H9 (cell line): ENCODE measurements around the gene SCUBE1. TPM values are rescaled to one million over a fixed set of nuclear protein-coding genes. Genes with fewer than 3 reads are reported as not detected.

ENCODE experiments used
- DNase-seq: peaks from one replicate; pipeline ENCODE4 v3.0.0-alpha.2; 2017
- H2AFZ ChIP-seq: one replicate; pipeline ENCODE4 v1.6.1; 2013; ENCODE audit warnings: mild to moderate bottlenecking, low read length, control low read depth, moderate library complexity
- H2AK5ac ChIP-seq: 2 replicates; pipeline ENCODE4 v1.6.1; 2013; ENCODE audit warnings: low read length, control low read depth, mixed read lengths; ENCODE audit not compliant: insufficient read length
- H2BK120ac ChIP-seq: one replicate; pipeline ENCODE4 v1.6.1; 2013; ENCODE audit warnings: low read depth, mild to moderate bottlenecking, low read length, control low read depth, inconsistent platforms; ENCODE audit not compliant: poor library complexity, severe bottlenecking
- H2BK12ac ChIP-seq: 2 replicates; pipeline ENCODE4 v1.6.1; 2013; ENCODE audit warnings: low read length, control low read depth, mixed read lengths, low read depth; ENCODE audit not compliant: insufficient read length
- H2BK15ac ChIP-seq: 2 replicates; pipeline ENCODE4 v1.6.1; 2013; ENCODE audit warnings: low read depth, low read length, control low read depth
- H2BK20ac ChIP-seq: one replicate; pipeline ENCODE4 v1.6.1; 2013; ENCODE audit warnings: low read depth, mild to moderate bottlenecking, low read length, control low read depth, inconsistent platforms; ENCODE audit not compliant: poor library complexity, severe bottlenecking
- H2BK5ac ChIP-seq: 2 replicates; pipeline ENCODE4 v1.6.1; 2013; ENCODE audit warnings: low read length, control low read depth, mixed read lengths; ENCODE audit not compliant: insufficient read length
- H3K14ac ChIP-seq: 2 replicates; pipeline ENCODE4 v1.6.1; 2013; ENCODE audit warnings: low read length, control low read depth; ENCODE audit not compliant: insufficient read depth
- H3K18ac ChIP-seq: 2 replicates; pipeline ENCODE4 v1.6.1; 2013; ENCODE audit warnings: low read depth, mild to moderate bottlenecking, mixed read lengths, low read length, control low read depth; ENCODE audit not compliant: insufficient read length
- H3K23ac ChIP-seq: 2 replicates; pipeline ENCODE4 v1.6.1; 2013; ENCODE audit warnings: low read length, control low read depth, mixed read lengths, low read depth; ENCODE audit not compliant: insufficient read length
- H3K23me2 ChIP-seq: 2 replicates; pipeline ENCODE4 v1.6.1; 2013; ENCODE audit warnings: low read depth, mild to moderate bottlenecking, mixed read lengths, low read length, control low read depth; ENCODE audit not compliant: insufficient read length, poor library complexity, severe bottlenecking
- H3K27ac ChIP-seq: 2 replicates; pipeline ENCODE4 v1.5.1; 2013; ENCODE audit warnings: low read length, control low read depth, mixed read lengths, low read depth; ENCODE audit not compliant: insufficient read length
- H3K27me3 ChIP-seq: 2 replicates; pipeline ENCODE4 v1.6.1; 2013; ENCODE audit warnings: low read length, control low read depth, inconsistent platforms; ENCODE audit not compliant: insufficient read depth
- H3K4ac ChIP-seq: 2 replicates; pipeline ENCODE4 v1.6.1; 2013; ENCODE audit warnings: low read depth, mild to moderate bottlenecking, control low read depth, inconsistent platforms, low read length, moderate library complexity
- H3K4me1 ChIP-seq: 2 replicates; pipeline ENCODE4 v1.6.1; 2013; ENCODE audit warnings: low read length, control low read depth, inconsistent platforms; ENCODE audit not compliant: insufficient read depth
- H3K4me2 ChIP-seq: 2 replicates; pipeline ENCODE4 v1.6.1; 2013; ENCODE audit warnings: low read length, control low read depth, mixed read lengths; ENCODE audit not compliant: insufficient read length, insufficient read depth
- H3K56ac ChIP-seq: 2 replicates; pipeline ENCODE4 v1.6.1; 2013; ENCODE audit warnings: low read depth, mild to moderate bottlenecking, mixed read lengths, low read length, control low read depth; ENCODE audit not compliant: insufficient read length
- H3K79me1 ChIP-seq: 2 replicates; pipeline ENCODE4 v1.6.1; 2013; ENCODE audit warnings: low read depth, mild to moderate bottlenecking, moderate library complexity, low read length, control low read depth, inconsistent platforms; ENCODE audit not compliant: insufficient read depth, poor library complexity, severe bottlenecking
- H3K79me2 ChIP-seq: 2 replicates; pipeline ENCODE4 v1.6.1; 2013; ENCODE audit warnings: low read length, control low read depth, inconsistent platforms; ENCODE audit not compliant: insufficient read depth
- H3K9ac ChIP-seq: 2 replicates; pipeline ENCODE4 v1.6.1; 2013; ENCODE audit warnings: low read length, control low read depth, mixed read lengths; ENCODE audit not compliant: insufficient read length; ENCODE audit errors: extremely low read depth
- H3K9me3 ChIP-seq: one replicate; pipeline ENCODE4 v1.6.1; 2013; ENCODE audit warnings: low read depth, low read length, inconsistent platforms; ENCODE audit not compliant: control insufficient read depth
- H3T11ph ChIP-seq: one replicate; pipeline ENCODE4 v1.6.1; 2013; ENCODE audit warnings: mild to moderate bottlenecking, low read length, control low read depth, inconsistent platforms
- H4K20me1 ChIP-seq: one replicate; pipeline ENCODE4 v1.6.1; 2013; ENCODE audit not compliant: control insufficient read depth, insufficient read length, insufficient read depth
- H4K5ac ChIP-seq: 2 replicates; pipeline ENCODE4 v1.6.1; 2013; ENCODE audit warnings: low read depth, mild to moderate bottlenecking, mixed read lengths, low read length, control low read depth; ENCODE audit not compliant: insufficient read length
- H4K8ac ChIP-seq: replicated peaks from 2 replicates; pipeline ENCODE4 v1.6.1; 2013; ENCODE audit warnings: low read length, control low read depth, mixed read lengths, low read depth; ENCODE audit not compliant: insufficient read length
- H4K91ac ChIP-seq: 2 replicates; pipeline ENCODE4 v1.6.1; 2013; ENCODE audit warnings: low read depth, mild to moderate bottlenecking, moderate library complexity, mixed read lengths, low read length, control low read depth; ENCODE audit not compliant: insufficient read length
- H3K27ac Mint-ChIP-seq, 3 experiments: 2 replicates in 2 of 3; 3 replicates in 1 of 3; pipeline ENCODE4 v1.8.0; 2020 to 2021; ENCODE audit warnings: mixed read lengths in 3 of 3, mild to moderate bottlenecking in 1 of 3, moderate library complexity in 1 of 3
- H3K27me3 Mint-ChIP-seq: 2 replicates; pipeline ENCODE4 v1.8.0; 2021; ENCODE audit warnings: low read depth, mild to moderate bottlenecking, moderate library complexity, mixed read lengths
- H3K36me3 Mint-ChIP-seq, 3 experiments: 2 replicates in 2 of 3; 3 replicates in 1 of 3; pipeline ENCODE4 v1.8.0; 2020 to 2021; ENCODE audit warnings: low read depth in 3 of 3, mixed read lengths in 3 of 3; ENCODE audit not compliant: insufficient read depth in 1 of 3
- H3K4me1 Mint-ChIP-seq, 2 experiments: 2 replicates each; pipeline ENCODE4 v1.8.0; 2020; ENCODE audit warnings: mixed read lengths in 2 of 2
- H3K4me3 Mint-ChIP-seq, 2 experiments: 2 replicates in 1 of 2; 3 replicates in 1 of 2; pipeline ENCODE4 v1.8.0; 2020 to 2021; ENCODE audit warnings: mild to moderate bottlenecking in 2 of 2, mixed read lengths in 2 of 2, moderate library complexity in 1 of 2
- H3K9me3 Mint-ChIP-seq, 2 experiments: 2 replicates in 1 of 2; 3 replicates in 1 of 2; pipeline ENCODE4 v1.8.0; 2020; ENCODE audit warnings: mild to moderate bottlenecking in 2 of 2, mixed read lengths in 2 of 2, moderate library complexity in 1 of 2
- WGBS: extraction: QIAGEN DNeasy Blood & Tissue Kit; methylation state at CpG from one replicate; pipeline ENCODE4 v1.1.7; 2013; ENCODE audit warnings: missing lambda C conversion rate, low lambda C conversion rate, mixed read lengths; ENCODE audit not compliant: insufficient read length; ENCODE audit errors: extremely low coverage; 5-methylcytosine and 5-hydroxymethylcytosine counted together
- total RNA-seq: library from RNA; stranded (reverse); gene quantifications from 2 replicates; pipeline ENCODE4 v1.2.1, GENCODE V29; 2021
- TF ChIP-seq, protein P1 (sequence below): fragments of 200-600 bp; sonication (generic); conservative IDR thresholded peaks from 3 replicates; pipeline ENCODE4 v1.8.0; 2021; ENCODE audit warnings: antibody characterized with exemption, mild to moderate bottlenecking

SCUBE1 gene
- total RNA-seq, 1 experiment from 2014 or later: 1.2 TPM

GRCh38 chr22:43257961-43258360, 85.2 kb downstream of the SCUBE1 start:
- H3K9me3 ChIP-seq: no peaks in the 10 kb centered on the region
- no peak overlapping the region; the same call in 1 of the 2 replicates for H3K14ac ChIP-seq
- H4K91ac ChIP-seq: no peak overlapping the region
- Mint-ChIP-seq H3K9me3 (no peaks in the 10 kb centered on the region), H3K27me3 (peaks cover 10% of the 10 kb centered on the region), H3K36me3 (no peaks in the 10 kb centered on the region; a peak in 2 of 7 replicates), H3K27ac (no peak overlapping the region), H3K4me1 (peaks cover 8 to 9% of the 10 kb centered on the region in 2 experiments; a peak in 3 of 4 replicates), H3K4me3 (no peak overlapping the region)
- H2BK15ac ChIP-seq: no peak overlapping the region
- H4K8ac ChIP-seq: no peak overlapping the region
- H3K79me1 ChIP-seq: no peaks in the 10 kb centered on the region
- no CpG with 5 or more reads among the region's 20 CpGs for WGBS
- H2BK20ac ChIP-seq: no peak overlapping the region
- no peak overlapping the region for H3K56ac ChIP-seq
- H2BK5ac ChIP-seq: no peak overlapping the region
- H3K4ac ChIP-seq: no peak overlapping the region
- H4K5ac ChIP-seq: no peak overlapping the region
- no peaks in the 10 kb centered on the region for H3K79me2 ChIP-seq
- H3K9ac ChIP-seq: no peak overlapping the region
- H2AK5ac ChIP-seq: no peak overlapping the region
- no peak overlapping the region for H3K27ac ChIP-seq
- no peak overlapping the region for H2BK12ac ChIP-seq
- no peak overlapping the region for H3K18ac ChIP-seq
- H3K23ac ChIP-seq: no peak overlapping the region
- no peaks in the 10 kb centered on the region for H3K4me1 ChIP-seq
- no peak overlapping the region for H3T11ph ChIP-seq
- DNase-seq: no peak
- no peak overlapping the region for H2AFZ ChIP-seq
- TF ChIP-seq, protein P1, sequence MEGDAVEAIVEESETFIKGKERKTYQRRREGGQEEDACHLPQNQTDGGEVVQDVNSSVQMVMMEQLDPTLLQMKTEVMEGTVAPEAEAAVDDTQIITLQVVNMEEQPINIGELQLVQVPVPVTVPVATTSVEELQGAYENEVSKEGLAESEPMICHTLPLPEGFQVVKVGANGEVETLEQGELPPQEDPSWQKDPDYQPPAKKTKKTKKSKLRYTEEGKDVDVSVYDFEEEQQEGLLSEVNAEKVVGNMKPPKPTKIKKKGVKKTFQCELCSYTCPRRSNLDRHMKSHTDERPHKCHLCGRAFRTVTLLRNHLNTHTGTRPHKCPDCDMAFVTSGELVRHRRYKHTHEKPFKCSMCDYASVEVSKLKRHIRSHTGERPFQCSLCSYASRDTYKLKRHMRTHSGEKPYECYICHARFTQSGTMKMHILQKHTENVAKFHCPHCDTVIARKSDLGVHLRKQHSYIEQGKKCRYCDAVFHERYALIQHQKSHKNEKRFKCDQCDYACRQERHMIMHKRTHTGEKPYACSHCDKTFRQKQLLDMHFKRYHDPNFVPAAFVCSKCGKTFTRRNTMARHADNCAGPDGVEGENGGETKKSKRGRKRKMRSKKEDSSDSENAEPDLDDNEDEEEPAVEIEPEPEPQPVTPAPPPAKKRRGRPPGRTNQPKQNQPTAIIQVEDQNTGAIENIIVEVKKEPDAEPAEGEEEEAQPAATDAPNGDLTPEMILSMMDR: no peak
- H3K27me3 ChIP-seq: no peaks in the 10 kb centered on the region
- H3K23me2 ChIP-seq: no peaks in the 10 kb centered on the region
- H4K20me1 ChIP-seq: no peaks in the 10 kb centered on the region
- H2BK120ac ChIP-seq: no peak overlapping the region
- H3K4me2 ChIP-seq: no peak overlapping the region
